ENCODE data around the gene ZNF629. TPM values are rescaled to one million over a fixed set of nuclear protein-coding genes. Genes with fewer than 3 reads are reported as not detected.

Gene ZNF629
- total RNA-seq, 4 donors from 2014 or later = 8.7 to 15.0 (median 11.5) TPM

DNA sequence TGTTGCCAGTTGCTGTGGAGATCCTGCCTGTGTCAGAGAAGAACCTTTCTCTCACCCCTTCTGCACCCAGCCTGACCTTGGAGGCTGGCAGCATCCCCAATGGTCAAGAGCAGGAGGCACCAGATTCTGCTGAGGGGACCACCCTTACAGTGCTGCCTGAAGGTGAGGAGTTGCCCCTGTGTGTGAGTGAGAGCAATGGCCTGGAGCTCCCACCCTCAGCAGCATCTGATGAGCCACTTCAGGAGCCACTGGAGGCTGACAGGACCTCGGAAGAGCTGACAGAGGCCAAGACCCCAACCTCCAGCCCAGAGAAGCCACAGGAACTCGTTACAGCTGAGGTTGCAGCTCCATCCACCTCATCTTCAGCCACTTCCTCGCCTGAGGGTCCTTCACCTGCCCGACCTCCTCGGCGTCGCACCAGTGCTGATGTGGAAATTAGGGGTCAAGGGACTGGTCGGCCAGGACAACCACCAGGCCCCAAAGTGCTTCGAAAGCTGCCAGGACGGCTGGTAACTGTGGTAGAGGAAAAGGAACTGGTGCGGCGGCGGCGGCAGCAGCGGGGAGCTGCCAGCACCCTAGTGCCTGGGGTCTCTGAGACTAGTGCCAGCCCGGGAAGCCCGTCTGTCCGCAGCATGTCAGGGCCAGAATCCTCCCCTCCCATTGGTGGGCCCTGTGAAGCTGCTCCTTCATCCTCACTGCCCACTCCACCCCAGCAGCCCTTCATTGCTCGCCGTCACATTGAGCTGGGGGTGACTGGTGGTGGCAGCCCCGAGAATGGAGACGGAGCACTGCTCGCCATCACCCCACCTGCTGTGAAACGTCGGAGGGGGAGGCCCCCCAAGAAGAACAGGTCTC, 49.0 kb downstream of the ZNF629 start:
- no peak for TF ChIP-seq CTCF (IDR thresholded peaks at IDR 0.05)
- ATAC-seq (ENCODE audit: low FRiP score) (no peak), DNase-seq (ENCODE audit: low spot score) (no peak)

DNA sequence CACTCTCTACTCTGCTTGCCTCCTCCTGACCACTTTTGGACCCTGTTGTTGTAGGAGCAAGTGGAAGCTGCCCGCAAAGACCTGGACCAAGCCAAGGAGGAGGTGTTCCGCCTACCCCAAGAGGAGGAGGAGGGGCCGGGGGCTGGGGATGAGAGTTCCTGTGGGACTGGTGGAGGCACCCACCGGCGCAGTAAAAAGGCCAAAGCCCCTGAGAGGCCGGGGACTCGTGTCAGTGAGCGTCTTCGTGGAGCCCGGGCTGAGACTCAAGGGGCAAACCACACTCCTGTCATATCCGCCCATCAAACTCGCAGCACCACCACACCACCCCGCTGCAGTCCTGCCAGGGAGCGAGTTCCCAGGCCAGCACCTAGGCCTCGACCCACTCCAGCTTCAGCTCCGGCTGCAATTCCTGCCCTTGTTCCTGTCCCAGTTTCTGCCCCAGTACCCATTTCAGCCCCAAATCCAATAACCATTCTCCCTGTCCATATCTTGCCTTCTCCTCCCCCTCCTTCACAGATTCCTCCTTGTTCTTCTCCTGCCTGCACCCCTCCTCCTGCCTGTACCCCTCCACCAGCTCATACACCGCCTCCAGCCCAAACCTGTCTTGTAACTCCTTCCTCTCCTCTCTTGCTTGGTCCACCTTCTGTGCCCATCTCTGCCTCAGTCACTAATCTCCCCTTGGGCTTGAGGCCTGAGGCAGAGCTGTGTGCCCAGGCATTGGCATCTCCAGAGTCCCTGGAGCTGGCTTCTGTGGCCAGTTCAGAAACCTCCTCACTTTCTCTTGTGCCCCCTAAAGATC, 49.8 kb downstream of the ZNF629 start:
- ATAC-seq (ENCODE audit: low FRiP score) (no peak), DNase-seq (ENCODE audit: low spot score) (no peak)
- TF ChIP-seq CTCF (IDR thresholded peaks at IDR 0.05) = no peak

- no peak for ATAC-seq (ENCODE audit: low FRiP score)
- no peak for DNase-seq (ENCODE audit: low spot score)
- no peak for TF ChIP-seq CTCF (IDR thresholded peaks at IDR 0.05)
Observed at GRCh38 chr16:30731411-30731810, 55.6 kb downstream of the ZNF629 start.

- no peak for ATAC-seq (ENCODE audit: low FRiP score)
- DNase-seq (ENCODE audit: low spot score) = no peak
- TF ChIP-seq CTCF (IDR thresholded peaks at IDR 0.05) = no peak
Observed at GRCh38 chr16:30728899-30729672, 57.9 kb downstream of the ZNF629 start.

Small RNAs within 50 kb of the gene (small RNA-seq; reads per million reads assigned to genes)
- not detected for gene RF00017

Other genes with a start within 250 kb of the ZNF629 start
- 10 to 100 TPM in 2 of 4 donors, 1 to 10 TPM in 2; 4.5 to 15.9 (median 10.1) TPM for gene ZNF764, start 228.8 kb downstream of the ZNF629 start, total RNA-seq
- 10 to 100 TPM in 3 of 4 donors, 1 to 10 TPM in 1; 7.4 to 24.0 (median 13.3) TPM for gene ZNF688, start 215.5 kb downstream of the ZNF629 start, total RNA-seq
- 10 to 100 TPM in 1 of 4 donors, 1 to 10 TPM in 3; 4.5 to 12.1 (median 8.1) TPM for gene ZNF785, start 201.5 kb downstream of the ZNF629 start, total RNA-seq
- 1 to 10 TPM; 5.5 to 9.5 (median 7.0) TPM for gene ZNF689, start 176.8 kb downstream of the ZNF629 start, total RNA-seq
- gene PRR14, start 136.2 kb downstream of the ZNF629 start, total RNA-seq = 10 to 100 TPM; 12.7 to 50.4 (median 17.6) TPM
- gene FBRS, start 128.8 kb downstream of the ZNF629 start, total RNA-seq = 10 to 100 TPM; 15.4 to 49.7 (median 23.4) TPM
- gene SRCAP, start 88.0 kb downstream of the ZNF629 start, total RNA-seq = 10 to 100 TPM; 15.9 to 40.4 (median 30.0) TPM
- 10 to 100 TPM; 25.2 to 34.0 (median 29.4) TPM for gene PHKG2, start 38.8 kb downstream of the ZNF629 start, total RNA-seq
- gene CFAP119, start 25.1 kb downstream of the ZNF629 start, total RNA-seq = 1 to 10 TPM; 1.4 to 4.8 (median 2.5) TPM
- gene RNF40, start 24.9 kb downstream of the ZNF629 start, total RNA-seq = 10 to 100 TPM; 53.9 to 77.7 (median 69.5) TPM
- gene BCL7C, start 106.9 kb upstream of the ZNF629 start, total RNA-seq = 10 to 100 TPM; 17.4 to 37.0 (median 22.2) TPM
- gene CTF1, start 109.4 kb upstream of the ZNF629 start, total RNA-seq = 1 to 10 TPM; 1.7 to 3.5 (median 2.3) TPM
- gene FBXL19, start 136.4 kb upstream of the ZNF629 start, total RNA-seq = 1 to 10 TPM; 4.7 to 9.1 (median 6.9) TPM
- 10 to 100 TPM; 15.5 to 42.6 (median 33.9) TPM for gene ORAI3, start 161.9 kb upstream of the ZNF629 start, total RNA-seq
- 10 to 100 TPM in 2 of 4 donors, 1 to 10 TPM in 2; 5.3 to 13.6 (median 9.2) TPM for gene SETD1A, start 170.5 kb upstream of the ZNF629 start, total RNA-seq
- 10 to 100 TPM; 23.2 to 45.3 (median 33.0) TPM for gene HSD3B7, start 198.0 kb upstream of the ZNF629 start, total RNA-seq
- gene STX1B, start 223.4 kb upstream of the ZNF629 start, total RNA-seq = 1 to 10 TPM in 2 of 4 donors, under 1 TPM in 2; 0.47 to 1.9 (median 1.0) TPM
- 10 to 100 TPM; 40.9 to 93.7 (median 66.8) TPM for gene STX4, start 246.4 kb upstream of the ZNF629 start, total RNA-seq

Data from omental fat pad (tissue), 4 donors.